T-helper 1 cell treated with Interleukin-12 subunit alpha and Interleukin-12 subunit beta and Interleukin-4 antibody, amounts not matched to agents 30 ng/mL and 1 ng/mL, for 36 hours (primary cell): ENCODE data around the gene KCNA2. TPM values are rescaled to one million over a fixed set of nuclear protein-coding genes. Genes with fewer than 3 reads are reported as not detected.

Experiments used
- total RNA-seq: library from RNA; stranded (reverse); gene quantifications from 2 replicates; pipeline ENCODE4 v1.2.3, GENCODE V29; 2022

The KCNA2 gene
- total RNA-seq, 1 donor from 2014 or later: 10.7 TPM

Other genes with a start within 250 kb of the KCNA2 start
- 0.15 and 0.56 TPM in 2 replicates for gene SLC16A4, start 215.3 kb downstream of the KCNA2 start, total RNA-seq
- 142 and 146 TPM in 2 replicates for gene LAMTOR5, start 198.7 kb downstream of the KCNA2 start, total RNA-seq
- gene PROK1, start 155.2 kb downstream of the KCNA2 start, total RNA-seq: 0.15 TPM in 1 of 2 replicates, not detected in the other
- gene KCNA10, start 87.2 kb downstream of the KCNA2 start, total RNA-seq: not detected in 2 replicates
- 113 and 115 TPM in 2 replicates for gene KCNA3, start 68.6 kb upstream of the KCNA2 start, total RNA-seq